ENCODE results near the gene COL13A1.

COL13A1 gene

GRCh38 chr10:69944761-69945160 is 143.1 kb downstream of the COL13A1 start:
- no peak for DNase-seq (ENCODE audit: low read depth)

GRCh38 chr10:69948261-69948660 is 146.6 kb downstream of the COL13A1 start:
- no peak for DNase-seq (ENCODE audit: low read depth)

DNA sequence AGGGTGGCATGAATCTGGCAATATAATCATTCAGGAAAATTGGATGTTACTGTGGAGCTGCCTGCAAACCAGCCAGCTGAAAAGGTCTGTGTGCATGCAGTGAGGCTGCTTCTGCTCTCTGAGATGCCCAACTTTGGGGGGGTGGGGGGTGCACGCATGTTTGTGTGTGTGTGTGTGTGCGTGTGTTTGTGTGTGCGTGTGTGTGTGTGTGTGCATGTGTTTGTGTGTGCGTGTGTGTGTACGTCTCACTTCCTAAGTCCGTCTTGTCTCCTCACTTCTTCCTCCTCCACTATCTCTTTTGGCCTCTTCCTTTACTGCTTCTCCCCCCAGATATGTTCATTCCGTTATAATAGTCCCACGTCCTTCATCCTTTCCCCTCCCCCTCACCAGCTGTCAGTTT is 148.1 kb downstream of the COL13A1 start:
- DNase-seq (ENCODE audit: low read depth) = no peak

GRCh38 chr10:69951658-69952057 is 150.0 kb downstream of the COL13A1 start:
- DNase-seq (ENCODE audit: low read depth) = no peak

DNA sequence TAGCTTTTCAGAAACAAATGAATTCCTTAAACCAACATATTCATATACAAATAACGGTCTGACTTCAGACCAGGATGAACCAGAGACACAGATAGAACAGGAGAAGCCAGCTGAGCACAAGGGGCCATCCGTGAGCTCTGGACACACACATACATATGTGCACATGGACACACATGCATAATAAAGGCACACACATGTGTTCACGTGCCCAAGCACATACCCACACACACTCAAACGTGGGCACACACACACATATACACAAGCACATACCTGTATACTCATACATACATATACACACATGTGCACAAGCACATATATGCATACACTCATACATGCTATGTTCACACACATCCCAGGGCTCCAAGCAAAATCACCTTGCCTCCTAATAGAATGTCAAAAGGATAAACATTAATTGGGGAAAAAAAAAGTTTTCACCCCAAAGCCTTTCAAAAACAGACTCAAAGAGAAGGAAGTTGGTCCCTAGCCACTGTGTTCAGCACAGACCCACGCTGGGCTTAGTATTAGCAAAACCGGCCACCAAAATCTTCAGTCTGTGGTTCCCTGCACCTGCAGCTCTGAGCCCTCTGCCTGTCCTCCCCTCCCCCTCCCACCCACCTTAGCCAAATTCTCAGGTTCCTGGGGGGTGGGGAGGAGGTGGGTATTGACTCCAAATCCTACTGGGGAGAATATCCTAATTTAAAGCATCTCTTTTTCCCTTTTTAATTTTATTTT is 150.5 kb downstream of the COL13A1 start:
- no peak for DNase-seq (ENCODE audit: low read depth)

DNA sequence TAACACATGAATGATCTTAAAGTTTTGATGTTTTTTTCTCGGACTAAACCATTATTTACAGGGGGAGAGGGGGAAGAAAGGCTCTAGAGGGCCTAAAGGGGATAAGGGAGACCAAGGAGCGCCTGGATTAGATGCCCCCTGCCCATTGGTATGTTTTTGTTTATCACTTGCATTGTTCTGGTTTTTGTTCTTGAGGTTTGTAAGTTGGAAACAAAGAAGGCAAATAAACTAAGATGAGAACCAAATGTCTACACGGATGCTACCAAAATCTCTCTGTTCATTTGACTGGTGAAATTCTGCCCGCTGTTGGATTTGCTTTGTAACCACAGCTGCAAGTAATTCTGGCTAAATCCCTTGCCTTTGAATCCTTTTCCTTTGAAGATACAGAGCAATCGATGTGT is 151.1 kb downstream of the COL13A1 start:
- no peak for DNase-seq (ENCODE audit: low read depth)

DNA sequence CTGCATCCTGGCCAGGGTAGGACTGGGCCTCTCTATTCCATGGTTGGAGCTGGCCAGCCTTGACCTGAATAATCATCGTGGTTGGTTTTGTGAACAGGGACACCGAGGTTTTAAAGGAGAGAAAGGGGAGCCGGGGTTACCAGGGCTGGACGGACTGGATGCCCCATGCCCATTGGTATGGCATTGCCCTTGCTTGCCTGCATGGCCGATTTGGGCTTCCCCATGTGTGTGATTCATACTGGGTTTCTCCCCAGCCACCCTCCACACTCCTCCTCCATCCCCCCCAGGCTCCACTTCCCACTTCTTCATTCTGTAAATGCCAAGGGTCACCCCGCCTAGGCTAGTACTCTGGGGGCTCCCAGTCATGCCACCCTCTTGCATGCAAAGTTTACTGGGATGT is 152.1 kb downstream of the COL13A1 start:
- no peak for DNase-seq (ENCODE audit: low read depth)

- DNase-seq (ENCODE audit: low read depth) = no peak
These were observed 153.6 kb downstream of the COL13A1 start for GRCh38 chr10:69955211-69955805.

GRCh38 chr10:69955897-69956740 is 154.4 kb downstream of the COL13A1 start:
- DNase-seq (ENCODE audit: low read depth) = no peak

DNA sequence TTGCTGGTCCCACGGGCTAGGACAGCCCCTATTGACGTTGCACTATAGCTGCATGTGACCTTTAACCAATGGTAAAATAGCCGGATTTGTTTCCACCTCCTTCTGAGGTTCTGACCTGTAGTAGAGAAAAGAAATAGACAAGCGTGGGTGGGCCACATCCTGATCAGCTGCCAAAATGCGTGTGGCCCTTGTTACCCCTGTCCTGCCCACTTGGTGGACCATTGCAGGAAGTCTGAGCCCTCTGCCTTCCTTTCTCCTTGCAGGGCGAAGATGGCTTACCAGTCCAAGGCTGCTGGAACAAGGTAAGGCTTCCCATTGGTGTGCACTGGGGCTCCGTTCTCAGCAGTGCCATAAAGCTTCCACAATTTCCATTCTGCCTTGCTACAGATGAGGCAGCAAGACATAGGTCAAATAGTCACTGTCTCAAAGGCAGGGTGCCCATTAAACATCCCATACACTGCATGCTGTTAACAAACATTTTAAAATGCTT is 155.1 kb downstream of the COL13A1 start:
- no peak for DNase-seq (ENCODE audit: low read depth)

DNA sequence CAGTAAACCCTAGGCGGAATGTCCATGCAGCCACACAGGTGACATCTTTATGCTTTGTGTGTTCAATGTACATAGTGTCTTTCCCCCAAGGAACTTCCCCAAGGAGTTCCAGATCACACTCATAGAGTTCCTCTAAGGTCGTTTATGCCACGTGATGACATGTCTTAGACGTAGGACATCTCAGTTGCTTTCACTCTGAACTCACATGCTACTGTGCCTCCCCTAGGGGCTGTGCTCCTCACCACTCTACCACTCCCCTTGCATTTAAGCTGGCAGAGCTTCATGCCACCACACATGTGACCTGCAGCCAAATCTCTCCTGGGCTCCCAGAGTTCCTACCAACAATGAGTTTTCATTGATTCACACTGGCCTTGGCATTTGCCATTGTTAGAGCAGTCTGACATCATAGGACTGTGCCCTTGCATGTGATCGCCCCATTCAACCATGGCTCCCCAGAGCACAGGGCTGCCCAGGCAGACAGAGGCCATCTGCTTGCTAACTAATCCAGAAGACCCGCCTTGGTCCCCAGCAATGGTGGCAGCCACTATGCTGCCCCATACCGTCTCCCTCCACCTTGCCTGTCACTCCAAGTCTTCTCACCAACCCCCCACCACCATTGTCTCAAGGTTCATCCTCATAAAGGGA is 155.7 kb downstream of the COL13A1 start:
- DNase-seq (ENCODE audit: low read depth) = no peak

DNA sequence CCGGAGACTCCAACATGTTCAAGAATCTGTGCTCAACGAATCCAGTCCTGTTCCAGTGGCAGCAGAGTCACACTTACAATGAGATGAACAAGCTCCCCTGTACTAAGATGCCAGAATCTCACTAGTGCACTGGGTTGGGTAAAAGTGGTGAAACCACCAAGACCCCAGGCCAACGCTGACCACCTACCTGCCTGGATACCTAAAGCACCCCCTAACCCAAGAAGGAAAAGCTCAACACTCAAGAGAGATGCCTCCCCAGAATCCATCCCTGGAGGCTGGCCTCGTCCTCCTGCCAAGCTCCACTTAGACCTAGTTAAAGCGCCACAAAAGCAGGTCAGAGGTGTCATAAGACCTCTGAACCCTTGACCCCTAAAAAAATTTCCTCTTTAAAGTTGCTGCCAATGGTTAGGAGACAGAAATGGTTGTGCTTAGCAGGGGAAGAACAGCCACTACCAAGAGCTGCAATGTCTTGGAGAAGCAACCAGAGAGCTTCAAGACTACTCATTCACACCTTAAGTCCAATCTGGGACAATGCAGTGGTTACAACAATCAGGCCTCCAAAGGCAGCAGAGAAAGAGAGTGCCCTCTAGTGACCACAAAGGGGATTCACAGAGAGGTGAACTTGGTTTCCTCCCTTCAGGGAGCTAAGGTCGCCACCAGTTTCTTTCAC is 156.3 kb downstream of the COL13A1 start:
- DNase-seq (ENCODE audit: low read depth) = peak; percentile 59

DNA sequence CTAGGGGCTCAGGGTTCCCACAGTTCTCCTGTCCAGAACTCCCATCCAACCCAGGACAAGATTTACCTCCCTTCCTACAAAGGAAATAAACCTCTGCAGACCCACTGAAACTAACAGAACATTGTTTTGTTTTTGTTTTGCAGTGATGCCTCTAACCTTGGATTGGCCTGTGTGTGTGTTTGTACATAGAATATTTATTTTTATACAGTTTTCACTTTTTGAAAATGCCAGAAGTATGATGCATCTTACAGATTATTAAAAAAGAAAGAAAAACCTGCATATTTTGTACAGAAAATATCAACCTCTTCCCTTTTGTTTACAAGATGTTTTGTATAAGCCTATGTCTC is 156.8 kb downstream of the COL13A1 start:
- DNase-seq (ENCODE audit: low read depth) = no peak

DNA sequence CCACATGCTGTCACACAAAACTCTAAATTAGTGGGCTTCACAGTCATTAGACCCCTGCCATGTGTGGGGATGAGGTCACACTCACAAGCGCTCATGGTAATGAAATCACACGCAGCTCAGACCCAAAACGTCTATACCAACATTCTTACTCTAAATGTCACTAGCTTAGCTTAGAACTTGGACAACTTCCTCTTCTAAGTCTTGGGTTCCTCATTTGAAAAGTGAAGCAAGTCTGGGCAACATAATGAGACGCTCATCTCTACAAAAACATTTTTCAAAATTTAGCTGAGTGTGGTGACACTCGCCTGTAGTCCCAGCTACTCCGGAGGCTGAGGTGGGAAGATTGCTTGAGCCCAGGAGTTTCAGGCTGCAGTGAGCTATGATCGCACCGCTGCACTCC is 158.2 kb downstream of the COL13A1 start:
- DNase-seq (ENCODE audit: low read depth) = no peak

DNA sequence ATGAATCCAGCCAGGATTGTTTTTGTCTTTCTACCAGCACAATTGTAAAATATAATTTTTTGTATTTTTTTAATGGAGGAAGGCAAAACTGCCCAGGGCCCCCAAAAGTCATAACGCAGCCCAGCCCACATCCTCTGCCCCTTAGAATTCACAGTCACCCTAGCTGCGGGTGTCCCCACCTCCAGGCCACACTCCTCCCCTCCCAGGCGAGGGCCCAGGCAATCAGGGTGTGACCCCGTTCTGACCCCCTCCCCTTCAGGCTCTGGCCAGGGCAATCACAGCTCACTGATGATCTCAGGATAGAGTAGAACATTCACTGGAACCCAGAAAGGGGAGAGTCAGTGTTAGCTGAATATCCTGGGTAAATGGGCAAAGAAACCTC is 158.9 kb downstream of the COL13A1 start:
- no peak for DNase-seq (ENCODE audit: low read depth)

GRCh38 chr10:69960988-69961880 is 159.5 kb downstream of the COL13A1 start:
- DNase-seq (ENCODE audit: low read depth) = no peak

- no peak for DNase-seq (ENCODE audit: low read depth)
These were observed 160.4 kb downstream of the COL13A1 start for GRCh38 chr10:69961881-69962745.

DNA sequence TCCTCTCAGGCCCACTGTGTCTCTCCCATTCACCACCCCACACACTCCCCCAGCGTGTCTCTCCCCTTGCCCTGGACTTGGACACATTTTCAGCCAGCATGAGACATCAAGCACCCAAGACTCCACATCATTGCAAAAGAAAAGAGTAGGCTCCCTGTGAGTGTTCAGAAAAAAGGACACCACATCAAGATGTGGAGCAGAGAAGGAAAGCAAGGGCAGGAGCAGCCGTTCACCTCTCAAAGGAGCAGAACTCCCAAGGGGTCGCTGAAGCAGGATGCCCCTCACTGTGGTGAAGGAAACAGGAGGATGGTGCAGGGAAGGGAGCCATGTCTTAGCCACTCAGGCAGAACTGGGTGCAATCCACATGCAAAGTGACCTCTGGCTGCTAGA is 161.0 kb downstream of the COL13A1 start:
- DNase-seq (ENCODE audit: low read depth) = no peak

DNA sequence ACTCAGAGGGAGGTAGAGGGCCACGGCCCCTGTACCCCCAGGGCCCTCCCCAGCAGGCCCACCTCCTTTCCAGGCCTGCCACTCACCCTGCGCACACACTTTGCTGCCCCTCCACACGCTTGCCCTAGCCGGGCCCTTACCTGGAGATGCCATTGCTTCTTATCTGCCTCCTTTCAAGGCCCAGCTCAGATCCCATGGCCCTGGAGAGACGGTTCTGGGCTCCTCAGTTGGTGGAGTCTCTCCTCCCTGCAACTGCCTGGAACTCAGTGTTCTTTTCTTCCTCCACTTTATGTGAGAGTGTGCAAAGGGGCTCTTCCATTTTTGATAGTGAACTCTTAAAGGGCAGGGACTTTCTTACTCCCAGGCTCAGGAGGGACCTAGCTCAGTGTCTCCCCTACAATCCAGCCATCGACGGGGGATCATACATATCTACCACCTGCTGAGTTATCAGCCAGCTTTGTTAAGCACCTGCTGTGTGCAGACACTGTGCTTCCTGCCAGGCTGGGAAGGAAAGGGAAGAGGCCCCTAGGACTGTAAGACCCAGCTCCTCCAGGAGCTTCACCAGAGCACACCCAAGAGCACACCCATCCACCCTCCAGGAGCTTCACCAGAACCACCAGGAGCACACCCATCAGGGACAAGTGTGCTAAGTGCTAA is 161.6 kb downstream of the COL13A1 start:
- no peak for DNase-seq (ENCODE audit: low read depth)

Data from amniotic epithelial cell (primary cell).